ENCODE results near the gene GPC5.

The GPC5 gene

DNA sequence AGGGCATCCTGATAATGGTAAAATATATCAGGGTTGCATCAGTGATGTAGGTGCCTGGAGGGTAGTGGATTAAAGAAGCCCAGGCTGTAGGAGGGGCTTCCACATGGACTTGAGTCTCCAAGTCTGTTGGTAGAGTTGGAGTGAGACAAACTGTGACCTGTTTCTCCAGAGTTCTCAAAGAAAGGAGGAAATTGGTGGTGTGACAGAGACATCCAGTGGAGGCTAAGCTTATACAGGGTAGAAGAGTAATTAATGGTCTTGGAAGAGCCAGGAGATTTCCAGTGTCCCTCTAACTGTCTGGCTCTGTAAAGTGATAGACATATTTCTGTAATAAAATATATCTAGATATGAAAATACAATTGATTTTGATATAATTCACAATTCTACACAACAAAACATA is 61.1 kb downstream of the GPC5 start:
- DNase-seq (ENCODE audit: low spot score), result no peak

DNA sequence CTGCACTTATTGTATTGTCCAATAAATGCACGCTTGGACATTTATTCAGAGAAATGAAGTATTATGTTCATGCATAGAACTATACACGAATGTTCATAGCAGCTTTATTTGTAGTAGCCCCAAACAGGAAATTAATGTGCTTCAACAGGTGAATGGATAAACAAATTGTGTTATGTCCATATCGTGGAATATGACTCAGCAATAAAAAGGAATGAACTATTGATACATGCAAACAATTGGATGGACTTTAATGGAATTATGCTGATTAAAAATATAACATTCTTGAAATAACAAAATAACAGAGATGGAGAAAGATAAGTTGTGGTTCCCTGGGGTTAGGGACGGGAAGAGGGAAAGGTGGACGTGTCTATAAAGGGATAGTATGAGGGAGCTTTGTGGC is 65.9 kb downstream of the GPC5 start:
- DNase-seq (ENCODE audit: low spot score), result no peak

DNA sequence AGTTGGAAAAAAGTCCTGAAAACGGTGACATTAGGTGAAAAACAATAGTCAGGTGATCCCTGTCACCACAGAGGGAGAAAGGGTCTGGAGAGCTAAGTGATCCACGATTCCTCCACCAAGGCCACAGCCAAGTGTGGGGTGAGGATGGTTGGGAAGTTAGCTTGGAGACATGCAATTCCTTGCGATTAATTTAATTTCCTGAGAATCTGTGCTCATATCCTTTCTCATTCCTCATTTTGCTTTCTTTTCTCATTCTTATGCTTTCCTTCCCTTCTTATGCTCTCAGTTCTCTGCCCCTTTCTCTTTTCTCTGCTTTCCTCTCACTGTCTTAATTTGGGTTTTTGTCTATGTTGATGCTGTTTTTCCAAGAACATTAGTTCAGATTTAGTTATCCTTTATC is 68.8 kb downstream of the GPC5 start:
- no peak for DNase-seq (ENCODE audit: low spot score)

DNA sequence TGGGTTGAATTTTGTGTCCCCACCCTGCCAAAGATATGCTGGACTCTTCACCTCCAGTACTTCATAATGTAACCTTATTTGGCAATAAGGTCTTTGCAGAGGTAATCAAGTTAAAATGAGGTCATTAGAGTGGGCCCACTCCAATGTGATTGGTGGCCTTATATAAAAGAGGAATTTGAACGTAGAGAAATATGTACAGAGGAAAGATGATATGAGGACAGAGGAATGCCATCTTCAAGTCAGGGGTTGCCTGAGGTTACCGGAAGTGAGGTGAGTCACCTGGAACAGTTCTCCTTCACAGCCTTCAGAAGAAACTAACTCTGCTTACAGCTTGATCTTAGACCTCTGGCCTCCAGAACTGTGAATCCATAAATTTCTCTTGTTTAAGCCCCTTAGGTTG is 69.9 kb downstream of the GPC5 start:
- DNase-seq (ENCODE audit: low spot score), result no peak

DNA sequence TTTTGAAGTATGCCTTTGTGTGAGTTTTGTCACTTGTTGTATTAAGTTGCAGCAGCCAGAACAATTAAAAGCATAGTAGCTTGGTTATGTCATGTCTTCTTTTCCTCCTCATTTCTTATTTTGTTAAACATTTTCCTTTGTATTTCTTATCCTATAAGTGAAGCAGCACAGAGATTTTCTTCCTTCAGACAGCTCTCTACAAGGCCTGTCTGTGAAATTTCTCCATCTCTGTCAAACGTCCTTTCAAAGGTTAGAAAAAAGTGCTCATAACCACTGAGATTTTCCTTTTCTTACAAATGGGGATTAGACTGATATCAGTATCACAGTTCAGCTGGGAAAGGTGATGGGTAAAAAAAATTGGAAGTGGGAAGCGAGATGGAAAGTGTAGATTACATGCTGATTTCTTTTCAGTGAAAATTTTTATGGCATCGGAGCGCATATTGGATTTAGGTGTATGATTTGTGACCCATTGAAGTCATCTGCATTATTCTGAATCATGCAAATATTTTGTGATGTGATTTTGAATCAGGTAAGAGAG is 71.7 kb downstream of the GPC5 start:
- no peak for DNase-seq (ENCODE audit: low spot score)

DNA sequence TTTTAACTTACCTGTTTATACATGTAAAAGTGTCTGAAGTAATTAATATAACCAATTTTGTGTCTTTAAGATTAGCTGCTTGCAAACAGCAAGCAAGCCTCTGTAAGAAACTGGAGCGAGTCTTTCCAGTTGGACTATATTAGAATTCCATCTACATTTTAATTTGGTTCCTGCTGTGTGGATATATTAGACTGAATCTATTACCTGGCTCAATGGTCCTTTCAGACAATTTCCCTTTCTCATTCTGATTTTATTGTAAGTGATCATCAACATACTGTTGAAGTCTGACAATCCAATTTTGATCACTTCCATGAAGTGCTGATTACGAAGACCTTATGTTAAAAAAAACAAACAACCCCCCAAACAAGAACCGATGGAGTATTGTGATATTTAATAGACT is 72.3 kb downstream of the GPC5 start:
- DNase-seq (ENCODE audit: low spot score), result no peak

DNA sequence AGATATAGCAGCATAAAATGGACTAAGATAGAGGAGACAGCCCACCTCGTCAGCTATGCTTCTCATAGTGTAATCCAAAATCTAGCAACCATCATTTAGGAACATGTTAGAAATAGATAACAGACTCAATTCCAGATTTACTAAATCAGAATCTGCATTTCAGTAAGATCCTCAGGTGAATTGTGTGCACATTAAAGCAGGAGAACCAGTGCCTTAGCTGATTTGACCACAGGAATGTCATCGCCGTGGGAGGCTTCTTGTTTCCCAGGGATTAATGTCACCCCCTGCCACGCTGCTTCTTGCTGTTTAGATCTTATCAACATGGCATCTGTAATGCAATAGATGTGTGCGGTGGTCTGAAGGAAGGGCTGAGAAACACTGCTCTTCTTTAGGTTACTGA is 84.0 kb downstream of the GPC5 start:
- no peak for DNase-seq (ENCODE audit: low spot score)

DNA sequence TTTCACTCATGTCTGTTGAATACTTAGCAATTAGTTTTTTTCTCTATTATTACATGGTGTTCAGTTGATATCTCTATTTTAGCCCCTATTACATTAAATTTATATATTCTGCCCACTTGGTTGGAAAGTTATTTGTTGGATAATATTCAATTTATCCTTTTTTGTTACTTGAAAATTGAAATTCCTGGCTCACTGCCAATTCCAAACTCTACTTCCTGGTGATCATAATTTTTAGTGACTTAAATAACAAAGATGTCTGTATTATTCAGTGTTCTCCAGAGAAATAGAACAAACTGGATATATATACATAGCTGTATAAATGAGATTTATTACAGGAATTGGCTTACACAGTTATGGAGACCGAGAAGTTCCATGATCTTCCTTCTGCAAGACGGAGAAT is 93.6 kb downstream of the GPC5 start:
- no peak for DNase-seq (ENCODE audit: low spot score)

DNA sequence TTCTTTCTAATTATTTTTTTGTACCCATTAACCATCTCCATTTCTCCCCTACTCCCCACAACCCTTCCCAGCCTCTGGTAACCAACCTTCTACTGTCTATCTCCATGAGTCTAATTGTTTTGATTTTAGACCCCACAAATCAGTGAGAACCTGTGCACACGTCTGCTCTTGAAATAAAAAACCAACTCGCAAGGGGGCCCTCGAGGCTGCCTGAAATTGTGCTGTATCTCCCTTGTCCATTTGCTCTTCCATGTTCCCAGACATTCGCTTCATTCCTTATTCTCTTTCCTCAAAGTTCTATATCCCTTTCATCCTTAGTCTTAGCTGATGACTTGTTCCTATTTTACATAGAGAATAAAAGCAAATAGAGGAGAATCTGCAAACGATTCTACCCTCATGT is 95.0 kb downstream of the GPC5 start:
- DNase-seq (ENCODE audit: low spot score), result no peak

DNA sequence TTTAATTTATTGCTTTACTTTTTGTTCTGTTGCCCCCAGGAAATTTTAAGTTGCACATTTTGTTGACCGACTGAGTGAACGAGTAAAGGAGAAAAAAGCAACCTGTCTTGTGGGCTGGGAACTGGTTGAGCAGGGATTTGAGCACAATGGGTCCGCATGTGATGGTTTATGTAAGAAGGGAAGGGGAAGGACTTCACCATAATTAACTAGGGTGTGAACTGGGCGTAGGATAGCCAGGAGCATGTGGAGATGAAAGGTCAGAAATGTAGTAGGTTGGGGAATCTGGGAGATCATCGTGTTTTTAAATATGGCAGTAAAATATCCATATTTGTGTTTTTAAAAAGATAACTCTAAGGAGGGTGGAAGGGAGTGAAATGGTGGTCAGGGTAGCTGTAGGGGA is 99.9 kb downstream of the GPC5 start:
- no peak for DNase-seq (ENCODE audit: low spot score)

DNA sequence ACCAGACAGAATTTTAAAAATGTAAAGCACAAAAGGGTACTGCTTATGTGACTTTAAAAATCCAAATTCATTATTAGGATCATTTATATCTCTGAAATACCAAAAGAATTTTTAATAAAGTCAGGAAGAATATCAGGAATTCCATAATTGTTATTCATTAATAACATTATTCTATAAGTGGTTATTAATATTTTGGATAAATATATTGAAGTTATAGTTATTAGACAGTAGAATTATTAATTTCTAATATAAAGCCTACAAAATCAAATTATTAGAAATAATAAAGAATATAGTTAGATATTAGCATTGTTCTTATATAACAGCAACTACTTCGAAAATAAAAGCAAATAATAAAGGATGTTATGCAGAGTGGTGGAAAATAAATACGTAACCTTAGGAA is 105.8 kb downstream of the GPC5 start:
- no peak for DNase-seq (ENCODE audit: low spot score)

DNA sequence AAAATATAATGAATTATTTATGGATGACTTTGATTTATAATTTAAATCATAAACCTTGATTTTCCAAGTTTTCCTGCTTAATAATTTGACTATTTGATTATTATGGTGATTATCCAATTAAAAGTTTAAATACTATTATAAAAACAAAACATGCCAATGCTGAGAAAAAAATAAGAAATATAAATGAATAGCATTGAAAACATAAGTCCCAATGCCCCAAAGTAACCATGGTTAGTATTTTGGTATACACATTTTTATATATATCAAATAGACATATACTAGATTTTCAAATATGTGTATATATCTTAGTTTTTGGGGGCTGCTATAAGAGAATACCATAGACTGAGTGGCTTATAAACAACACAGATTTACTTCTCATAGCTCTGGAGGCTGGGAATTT is 108.3 kb downstream of the GPC5 start:
- DNase-seq (ENCODE audit: low spot score), result no peak

DNA sequence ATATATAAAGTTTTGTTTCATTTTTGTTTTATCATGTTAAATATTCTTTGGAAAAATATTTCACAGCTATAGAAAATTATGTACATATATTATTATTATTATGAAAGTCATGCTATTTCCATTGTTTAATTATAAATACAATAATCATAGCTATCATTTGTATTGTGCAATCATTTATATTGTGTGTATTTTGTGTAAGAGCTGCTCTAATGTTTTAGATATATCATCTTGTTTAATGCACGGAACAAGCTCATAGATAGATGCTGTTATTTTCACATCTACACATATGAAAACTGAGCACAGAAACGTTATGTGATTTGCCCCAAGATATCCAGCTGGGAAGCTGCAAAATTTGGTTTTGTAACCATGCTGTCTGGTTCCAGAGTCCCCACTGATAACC is 111.6 kb downstream of the GPC5 start:
- DNase-seq (ENCODE audit: low spot score), result no peak

DNA sequence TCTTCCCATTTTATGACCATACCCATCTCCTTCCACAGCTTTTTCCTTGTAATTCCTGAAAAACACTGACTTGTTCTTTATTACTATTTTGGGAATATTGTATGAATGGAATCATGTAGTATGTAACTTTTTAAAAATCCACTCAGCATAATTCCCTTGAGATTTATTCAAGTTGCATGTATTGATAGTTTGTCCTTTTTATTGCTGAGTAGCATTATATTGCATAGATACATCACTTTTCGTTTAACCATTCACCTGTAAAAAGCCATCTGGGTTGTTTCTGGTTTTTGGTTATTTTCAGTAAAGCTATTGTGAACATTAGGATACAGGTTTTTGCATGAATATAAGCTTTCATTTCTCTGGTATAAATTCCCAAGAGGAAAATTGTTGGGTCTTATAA is 115.4 kb downstream of the GPC5 start:
- DNase-seq (ENCODE audit: low spot score), result no peak

DNA sequence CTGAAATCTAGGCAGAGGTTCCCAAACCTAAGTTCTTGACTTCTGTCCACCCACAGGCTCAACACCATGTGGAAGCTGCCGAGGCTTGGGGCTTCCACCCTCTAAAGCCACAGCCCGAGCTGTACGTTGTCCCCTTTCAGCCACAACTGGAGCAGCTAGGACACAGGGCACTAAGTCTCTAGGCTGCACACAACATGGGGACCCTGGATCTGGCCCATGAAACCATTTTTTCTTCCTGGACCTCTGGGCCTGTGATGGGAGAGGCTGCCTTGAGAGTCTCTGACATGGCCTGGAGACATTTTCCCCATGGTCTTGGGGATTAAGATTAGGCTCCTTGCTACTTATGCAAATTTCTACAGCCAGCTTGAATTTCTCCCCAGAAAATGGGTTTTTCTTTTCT is 118.4 kb downstream of the GPC5 start:
- no peak for DNase-seq (ENCODE audit: low spot score)

DNA sequence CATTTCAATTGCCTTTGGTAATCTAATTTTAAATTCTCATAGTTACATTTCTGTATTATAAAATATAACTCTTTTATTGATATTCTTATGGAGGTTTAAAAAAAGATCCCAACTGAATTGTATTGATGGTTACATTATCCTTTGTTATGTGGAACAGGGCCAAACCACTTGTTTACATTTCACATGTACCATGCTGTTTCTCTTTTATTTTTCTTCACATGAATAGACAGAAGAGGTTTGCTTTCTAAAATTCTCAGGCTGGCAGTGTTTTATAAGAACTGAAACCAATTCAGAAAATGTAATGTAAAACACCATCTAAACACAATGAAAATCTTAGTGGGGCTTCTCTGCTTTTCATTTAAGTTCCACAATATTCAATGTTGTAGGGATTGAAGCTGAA is 122.5 kb downstream of the GPC5 start:
- DNase-seq (ENCODE audit: low spot score), result no peak

DNA sequence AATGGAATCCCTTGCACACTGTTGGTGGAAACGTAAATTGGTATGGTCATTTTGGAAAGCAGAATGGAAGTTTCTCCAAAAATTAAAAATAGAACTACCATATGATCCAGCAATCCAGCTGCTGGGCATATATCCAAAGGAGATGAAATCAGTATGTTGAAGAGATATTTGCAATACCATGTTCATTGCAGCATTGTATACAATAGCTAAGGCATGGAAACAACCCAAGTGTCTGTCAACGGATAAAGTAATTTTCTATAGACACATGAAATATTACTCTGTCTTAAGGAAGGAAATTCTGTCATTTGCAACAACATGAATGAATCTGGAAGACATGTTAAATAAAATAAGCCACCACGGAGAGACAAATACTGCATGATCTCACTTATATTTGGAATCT is 124.7 kb downstream of the GPC5 start:
- no peak for DNase-seq (ENCODE audit: low spot score)

DNA sequence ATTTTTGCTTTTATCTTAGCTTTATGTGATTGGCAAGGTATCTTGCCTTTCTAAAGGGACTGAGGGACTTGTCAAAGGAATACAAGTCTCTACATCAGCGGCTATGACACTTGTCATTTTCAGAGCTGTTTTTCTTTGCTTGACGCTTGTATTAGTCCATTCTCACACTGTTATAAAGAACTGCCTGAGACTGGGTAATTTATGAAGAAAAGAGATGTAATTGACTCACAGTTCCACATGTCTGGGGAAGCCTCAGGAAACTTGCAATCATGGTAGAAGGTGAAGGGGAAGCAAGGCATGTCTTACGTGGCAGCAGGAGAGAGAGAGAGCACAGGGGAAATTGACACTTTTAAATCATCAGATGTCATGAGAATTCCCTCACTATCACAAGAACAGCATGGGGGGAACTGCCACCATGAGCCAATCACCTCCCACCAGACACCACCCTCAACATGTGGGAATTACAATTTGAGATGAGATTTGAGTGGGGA is 128.2 kb downstream of the GPC5 start:
- no peak for DNase-seq (ENCODE audit: low spot score)

DNA sequence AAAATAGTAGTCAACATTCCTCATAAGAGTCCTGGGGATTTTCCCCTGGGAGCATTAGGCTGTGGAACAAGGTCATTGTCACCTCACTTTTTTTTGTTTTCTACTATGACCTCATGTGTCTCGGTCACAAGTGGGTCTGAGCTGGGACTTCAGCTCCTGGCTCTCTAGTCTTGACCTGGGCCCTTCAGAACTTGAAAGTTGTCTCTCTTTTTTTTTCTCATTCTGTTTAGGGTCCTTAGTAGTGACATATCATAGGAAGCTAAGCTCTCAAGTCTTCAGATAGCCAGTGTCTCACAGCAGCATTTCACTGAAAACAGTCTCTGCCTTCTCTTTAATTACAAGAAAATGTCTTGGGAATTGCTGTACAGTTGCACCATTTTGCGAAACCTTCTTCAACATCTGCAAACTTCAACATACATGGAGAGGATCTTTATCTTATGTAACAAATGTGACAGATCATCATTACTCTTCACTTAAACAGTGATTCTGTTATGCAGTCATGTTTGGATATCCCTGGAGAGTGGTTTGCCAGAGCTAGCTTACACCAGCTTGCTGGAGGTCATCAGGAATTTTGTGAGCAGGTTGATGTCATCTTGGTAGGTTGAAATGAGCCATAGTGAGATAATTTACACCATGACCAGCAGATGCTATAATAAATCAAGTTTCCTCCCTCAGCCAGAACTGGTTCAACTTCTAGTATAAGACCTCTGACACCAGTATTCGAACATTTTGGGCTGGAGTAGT is 131.5 kb downstream of the GPC5 start:
- no peak for DNase-seq (ENCODE audit: low spot score)

DNA sequence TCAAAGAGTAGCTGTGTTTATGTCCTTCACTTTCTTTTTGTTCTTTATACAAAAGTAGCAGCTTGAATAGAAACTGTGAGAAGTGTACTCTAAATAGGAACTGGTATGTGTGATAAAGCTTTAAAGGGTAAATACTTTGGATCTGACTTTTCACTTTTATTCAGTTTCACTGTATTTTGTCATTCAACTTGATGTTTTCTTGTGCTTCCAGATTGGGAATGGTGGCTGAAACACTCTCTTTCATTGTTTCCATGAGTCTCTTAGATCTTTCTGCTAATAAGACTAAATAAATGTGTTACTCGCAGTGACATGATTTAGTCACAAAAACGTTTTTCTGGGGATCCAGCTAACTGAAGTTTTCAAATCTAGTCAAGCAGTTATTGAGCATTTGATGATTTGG is 133.2 kb downstream of the GPC5 start:
- DNase-seq (ENCODE audit: low spot score), result no peak

DNA sequence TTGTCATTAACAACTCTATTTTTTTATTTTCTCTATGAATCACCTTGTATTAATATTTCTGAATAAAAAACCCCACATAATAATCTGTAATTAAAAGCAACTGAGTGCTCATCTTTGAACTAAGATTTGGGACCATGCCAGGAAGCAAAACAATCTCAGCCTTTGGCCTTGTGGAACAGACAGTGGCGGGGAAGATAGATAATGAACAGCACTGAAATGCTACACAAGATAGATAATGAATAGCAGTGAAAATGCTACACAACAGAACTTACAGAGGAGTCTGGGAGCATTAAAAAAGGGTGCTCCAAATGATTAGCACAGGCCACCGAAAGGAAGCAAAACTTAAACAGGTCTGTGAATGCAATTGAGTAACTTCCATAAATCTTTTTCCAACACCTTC is 134.9 kb downstream of the GPC5 start:
- DNase-seq (ENCODE audit: low spot score), result no peak

DNA sequence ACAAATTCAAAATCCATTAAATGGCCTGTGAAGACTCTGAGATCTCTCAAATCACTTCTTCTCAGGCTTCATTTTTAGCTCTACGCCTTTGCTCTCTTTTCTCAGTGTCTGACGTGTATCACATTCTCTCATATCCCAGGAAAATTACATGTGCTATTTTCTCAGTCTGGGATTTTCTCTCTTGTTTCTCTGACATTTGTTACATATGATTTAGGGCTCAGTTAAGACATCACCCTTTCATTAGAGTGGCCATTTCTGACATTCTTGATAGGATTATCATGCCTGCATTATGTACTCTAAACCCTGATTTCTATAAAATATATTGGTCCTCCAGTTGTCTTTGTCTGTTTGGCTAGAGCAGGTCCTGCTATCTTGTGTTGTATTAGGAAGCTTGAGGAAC is 136.6 kb downstream of the GPC5 start:
- no peak for DNase-seq (ENCODE audit: low spot score)

DNA sequence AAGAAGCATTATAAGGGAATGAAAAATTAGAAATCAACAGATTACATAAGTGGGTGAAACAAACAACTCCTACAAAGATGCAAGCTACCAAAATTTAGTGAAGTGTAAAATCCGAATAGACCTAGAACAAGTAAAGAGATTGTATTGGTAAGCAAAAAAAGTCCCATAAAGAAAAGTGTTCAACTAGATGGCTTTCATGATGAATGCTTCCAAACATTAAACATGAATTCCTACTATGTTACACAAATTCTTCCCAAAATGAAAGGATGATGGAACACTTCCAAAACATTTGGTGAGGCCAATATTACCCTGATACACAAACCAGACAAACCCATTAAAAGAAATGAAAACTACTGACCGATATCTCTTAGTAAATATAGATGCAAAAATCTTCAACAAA is 139.0 kb downstream of the GPC5 start:
- DNase-seq (ENCODE audit: low spot score), result no peak
